KMS-11 (cell line): Measurements from ENCODE around the gene IFNA8.
A peak's percentile ranks its signal among the peaks of the same experiment; 100 is the strongest.
"Not testable (repeated sequence)": the region's sequence is repeated elsewhere in the genome, so short reads cannot be mapped to it uniquely, and the experiment has no call there.

Experiments
- H2AFZ ChIP-seq: fragments of 200-600 bp; sonication (generic); 2 replicates; pipeline ENCODE4 v1.6.1; 2016; ENCODE audit warnings: antibody characterized with exemption, mixed run types, low read depth
- H3K27ac ChIP-seq: fragments of 200-600 bp; sonication (generic); 2 replicates; pipeline ENCODE4 v1.6.1; 2016; ENCODE audit warnings: mild to moderate bottlenecking, mixed run types
- H3K27me3 ChIP-seq: fragments of 200-600 bp; sonication (generic); 2 replicates; pipeline ENCODE4 v1.6.1; 2017; ENCODE audit warnings: mild to moderate bottlenecking, low read depth, mixed run types, moderate library complexity; ENCODE audit not compliant: insufficient read depth
- H3K36me3 ChIP-seq: fragments of 200-600 bp; sonication (generic); 2 replicates; pipeline ENCODE4 v1.6.1; 2017; ENCODE audit warnings: mild to moderate bottlenecking, mixed run types; ENCODE audit not compliant: insufficient read depth
- H3K4me1 ChIP-seq: fragments of 200-600 bp; sonication (generic); 2 replicates; pipeline ENCODE4 v1.6.1; 2016; ENCODE audit warnings: mild to moderate bottlenecking, low read depth, mixed run types; ENCODE audit not compliant: poor library complexity, severe bottlenecking
- H3K4me2 ChIP-seq: fragments of 200-600 bp; sonication (generic); 2 replicates; pipeline ENCODE4 v1.7.0; 2016; ENCODE audit warnings: mild to moderate bottlenecking, mixed run types
- H3K4me3 ChIP-seq: fragments of 200-600 bp; sonication (generic); IDR thresholded peaks from 2 replicates; pipeline ENCODE4 v1.6.1; 2017; ENCODE audit warnings: low read depth, low read length, mixed read lengths; ENCODE audit not compliant: insufficient read depth
- H3K79me2 ChIP-seq: fragments of 200-600 bp; sonication (generic); 2 replicates; pipeline ENCODE4 v1.6.1; 2016; ENCODE audit warnings: low read depth, mixed run types; ENCODE audit not compliant: insufficient read depth
- H3K9ac ChIP-seq: fragments of 200-600 bp; sonication (generic); 2 replicates; pipeline ENCODE4 v1.6.1; 2016; ENCODE audit warnings: mild to moderate bottlenecking, mixed run types
- H4K20me1 ChIP-seq: fragments of 200-600 bp; sonication (generic); 2 replicates; pipeline ENCODE4 v1.6.1; 2016; ENCODE audit warnings: mild to moderate bottlenecking, mixed run types; ENCODE audit not compliant: insufficient read depth
- TF ChIP-seq, protein P1 (sequence below): fragments of 200-600 bp; sonication (generic); conservative IDR thresholded peaks from 2 replicates; pipeline ENCODE4 v1.6.1; 2017; ENCODE audit warnings: low read depth, mild to moderate bottlenecking, antibody characterized with exemption, low read length, moderate library complexity, mixed read lengths

IFNA8 gene

DNA sequence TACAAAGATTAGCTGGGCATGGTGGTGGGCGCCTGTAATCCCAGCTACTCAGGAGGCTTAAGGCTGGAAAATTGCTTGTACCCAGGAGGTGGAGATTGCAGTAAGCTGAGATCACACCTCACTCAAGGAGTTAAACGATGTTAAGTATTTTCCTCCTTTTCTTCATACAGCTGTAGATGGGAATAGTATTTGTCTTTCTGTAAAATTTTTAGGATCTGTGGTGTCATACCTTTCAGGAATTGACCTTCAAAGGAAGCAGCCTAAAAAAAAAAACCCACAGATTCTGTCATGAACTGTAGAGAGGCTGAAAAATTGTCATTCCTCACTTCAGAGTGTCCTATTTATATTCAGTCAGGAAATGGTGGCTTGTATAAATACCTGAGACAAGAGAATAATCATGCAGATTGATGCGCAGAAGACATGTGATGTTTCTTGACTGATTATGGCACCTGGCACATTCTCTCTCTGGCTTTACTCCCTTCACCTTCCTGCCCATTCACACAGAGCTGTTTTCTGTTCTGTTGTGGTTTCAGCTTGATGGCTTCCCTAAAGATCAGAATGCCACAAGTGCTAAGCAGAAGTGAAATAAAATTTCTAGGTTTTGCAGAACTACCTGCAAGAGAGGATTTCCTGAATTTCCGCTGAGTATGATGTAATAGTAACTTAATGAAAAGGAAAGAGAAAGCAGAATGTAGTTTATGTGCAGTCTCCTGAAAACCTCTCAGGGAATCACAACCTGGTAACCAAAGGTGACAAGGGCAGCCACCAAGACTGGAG is 35.1 kb downstream of the IFNA8 start:
- Histone ChIP-seq H3K4me1 (peaks cover 17% of the 10 kb centered on the region), H3K9ac (no peak overlapping the region), H3K4me3 (no peak overlapping the region), H2AFZ (0 out of 2 replicates have a peak overlapping the region, but pooled peaks have one; percentile 23), H4K20me1 (no peaks in the 10 kb centered on the region), H3K36me3 (no peaks in the 10 kb centered on the region), H3K27me3 (no peaks in the 10 kb centered on the region), H3K27ac (peak overlapping the region; percentile 29; the same call in 1 of the 2 replicates), H3K4me2 (peak overlapping the region; percentile 61), H3K79me2 (no peaks in the 10 kb centered on the region)
- TF ChIP-seq, protein P1, sequence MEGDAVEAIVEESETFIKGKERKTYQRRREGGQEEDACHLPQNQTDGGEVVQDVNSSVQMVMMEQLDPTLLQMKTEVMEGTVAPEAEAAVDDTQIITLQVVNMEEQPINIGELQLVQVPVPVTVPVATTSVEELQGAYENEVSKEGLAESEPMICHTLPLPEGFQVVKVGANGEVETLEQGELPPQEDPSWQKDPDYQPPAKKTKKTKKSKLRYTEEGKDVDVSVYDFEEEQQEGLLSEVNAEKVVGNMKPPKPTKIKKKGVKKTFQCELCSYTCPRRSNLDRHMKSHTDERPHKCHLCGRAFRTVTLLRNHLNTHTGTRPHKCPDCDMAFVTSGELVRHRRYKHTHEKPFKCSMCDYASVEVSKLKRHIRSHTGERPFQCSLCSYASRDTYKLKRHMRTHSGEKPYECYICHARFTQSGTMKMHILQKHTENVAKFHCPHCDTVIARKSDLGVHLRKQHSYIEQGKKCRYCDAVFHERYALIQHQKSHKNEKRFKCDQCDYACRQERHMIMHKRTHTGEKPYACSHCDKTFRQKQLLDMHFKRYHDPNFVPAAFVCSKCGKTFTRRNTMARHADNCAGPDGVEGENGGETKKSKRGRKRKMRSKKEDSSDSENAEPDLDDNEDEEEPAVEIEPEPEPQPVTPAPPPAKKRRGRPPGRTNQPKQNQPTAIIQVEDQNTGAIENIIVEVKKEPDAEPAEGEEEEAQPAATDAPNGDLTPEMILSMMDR: no peak

DNA sequence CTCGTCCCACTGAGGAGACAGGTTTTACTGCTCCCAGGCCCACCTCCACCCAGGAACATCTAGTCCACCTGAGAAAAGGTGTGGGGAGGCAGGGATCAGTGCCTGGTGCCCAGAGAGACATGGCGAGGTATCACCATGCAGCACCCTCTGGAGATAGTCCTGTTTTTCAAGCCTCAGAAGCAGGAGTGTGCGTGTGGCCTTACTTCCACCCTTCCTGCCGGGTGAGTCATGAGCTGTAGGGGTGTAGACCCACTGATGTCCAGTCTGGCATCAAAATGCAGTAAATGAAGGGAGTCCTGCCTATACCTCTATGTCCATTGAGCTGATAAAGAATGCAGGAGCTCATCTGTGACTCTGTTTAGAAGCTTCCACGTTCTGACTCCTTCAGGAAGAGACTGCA is 40.4 kb downstream of the IFNA8 start:
- not testable (repeated sequence) for H3K9ac ChIP-seq, H3K4me3 ChIP-seq, H3K27ac ChIP-seq, H3K4me2 ChIP-seq, H2AFZ ChIP-seq, H4K20me1 ChIP-seq, H3K36me3 ChIP-seq, H3K27me3 ChIP-seq, H3K79me2 ChIP-seq, H3K4me1 ChIP-seq

DNA sequence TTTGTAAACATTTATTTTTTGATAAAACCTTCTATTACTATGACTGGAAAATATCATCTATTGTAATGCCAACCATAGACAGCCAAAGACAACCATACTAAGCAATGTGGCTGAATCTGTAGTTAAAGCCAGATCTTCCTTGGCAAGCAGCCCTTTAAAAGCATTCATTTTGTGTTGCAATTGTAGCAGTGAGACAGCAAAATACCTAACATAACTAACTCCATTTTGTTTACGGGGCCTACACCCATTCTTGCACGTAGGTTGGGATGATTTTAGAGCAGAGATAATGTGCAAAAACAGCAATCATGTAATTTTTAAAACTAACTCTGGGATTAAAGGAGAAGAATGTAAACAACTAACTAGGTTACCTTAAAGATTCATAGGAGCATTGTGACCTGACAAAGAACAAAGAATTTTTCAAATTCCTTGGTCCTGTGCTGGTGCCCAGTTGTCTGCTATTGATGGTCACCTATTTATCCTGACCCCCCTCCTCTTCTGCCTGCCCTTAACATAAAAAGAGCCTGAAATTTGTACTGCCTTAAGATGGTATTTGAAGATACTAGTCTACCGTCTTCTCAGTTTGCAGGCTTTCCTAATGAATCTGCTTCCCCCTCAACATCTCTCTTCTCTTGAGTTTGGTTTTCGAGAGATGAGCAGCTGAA is 41.9 kb downstream of the IFNA8 start:
- Histone ChIP-seq H3K4me3 (no peak overlapping the region), H4K20me1 (no peaks in the 10 kb centered on the region), H3K4me2 (no peak overlapping the region), H3K27me3 (no peaks in the 10 kb centered on the region), H3K9ac (no peak overlapping the region), H3K79me2 (no peaks in the 10 kb centered on the region), H2AFZ (no peak overlapping the region), H3K4me1 (no peaks in the 10 kb centered on the region), H3K36me3 (no peaks in the 10 kb centered on the region), H3K27ac (no peak overlapping the region)
- TF ChIP-seq, protein P1: no peak

DNA sequence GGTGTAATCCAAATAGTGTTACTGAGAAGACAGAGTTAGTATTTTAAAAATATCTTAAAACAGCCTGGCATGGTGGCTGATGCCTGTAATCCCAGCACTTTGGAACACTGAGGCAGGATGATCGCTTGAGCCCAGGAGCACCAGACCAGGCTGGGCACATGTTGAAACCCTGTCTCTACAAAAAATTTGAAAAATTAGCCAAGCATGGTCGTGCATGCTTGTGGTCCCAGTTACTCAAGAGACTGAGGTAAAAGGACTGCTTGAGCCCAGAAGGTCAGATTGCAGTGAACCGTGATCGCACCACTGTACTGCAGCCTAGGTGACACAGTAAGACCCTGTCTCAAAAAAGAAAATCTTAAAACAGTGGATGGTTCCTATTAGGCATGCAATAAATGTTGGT is 43.8 kb downstream of the IFNA8 start:
- Histone ChIP-seq H2AFZ (no peak overlapping the region), H3K27ac (no peak overlapping the region), H3K27me3 (no peaks in the 10 kb centered on the region), H3K4me1 (no peaks in the 10 kb centered on the region), H3K79me2 (no peaks in the 10 kb centered on the region), H3K4me2 (no peak overlapping the region), H3K4me3 (no peak overlapping the region), H4K20me1 (no peaks in the 10 kb centered on the region), H3K9ac (no peak overlapping the region), H3K36me3 (no peaks in the 10 kb centered on the region)
- TF ChIP-seq, protein P1: no peak

DNA sequence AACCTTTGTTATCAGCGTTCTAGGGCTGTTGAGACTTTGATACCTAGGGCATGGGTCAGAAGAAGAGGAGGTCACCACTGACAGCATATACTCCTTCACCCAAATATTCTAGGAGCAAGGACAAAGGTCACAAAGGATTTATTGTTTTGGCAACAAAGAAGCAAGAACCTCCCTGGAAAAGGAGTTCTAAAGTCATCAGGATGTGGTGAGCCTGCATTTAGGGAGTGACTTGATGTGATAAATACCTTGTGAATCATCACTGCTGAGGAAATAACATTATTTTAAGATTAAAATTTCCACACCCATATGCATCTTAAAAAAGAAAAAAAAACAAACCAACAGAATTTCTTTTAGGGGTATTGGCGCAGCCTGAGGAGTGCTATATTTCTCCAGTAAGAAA is 45.2 kb downstream of the IFNA8 start:
- Histone ChIP-seq H3K9ac (no peak overlapping the region), H3K4me3 (no peak overlapping the region), H3K79me2 (no peaks in the 10 kb centered on the region), H2AFZ (no peak overlapping the region), H3K4me1 (no peaks in the 10 kb centered on the region), H3K27ac (no peak overlapping the region), H3K36me3 (no peaks in the 10 kb centered on the region), H3K27me3 (no peaks in the 10 kb centered on the region), H3K4me2 (no peak overlapping the region), H4K20me1 (no peaks in the 10 kb centered on the region)
- TF ChIP-seq, protein P1: no peak
